Dedifferentiated amniotic fluid mesenchymal stem cell (primary cell): ENCODE results near the gene FGFR2.

ENCODE experiments used
- DNase-seq: peaks from one replicate; pipeline ENCODE4 v3.0.0-alpha.2; 2016; ENCODE audit errors: extremely low spot score

Gene FGFR2

GRCh38 chr10:121610798-121611323 is 12.6 kb upstream of the FGFR2 start:
- no peak for DNase-seq

DNA sequence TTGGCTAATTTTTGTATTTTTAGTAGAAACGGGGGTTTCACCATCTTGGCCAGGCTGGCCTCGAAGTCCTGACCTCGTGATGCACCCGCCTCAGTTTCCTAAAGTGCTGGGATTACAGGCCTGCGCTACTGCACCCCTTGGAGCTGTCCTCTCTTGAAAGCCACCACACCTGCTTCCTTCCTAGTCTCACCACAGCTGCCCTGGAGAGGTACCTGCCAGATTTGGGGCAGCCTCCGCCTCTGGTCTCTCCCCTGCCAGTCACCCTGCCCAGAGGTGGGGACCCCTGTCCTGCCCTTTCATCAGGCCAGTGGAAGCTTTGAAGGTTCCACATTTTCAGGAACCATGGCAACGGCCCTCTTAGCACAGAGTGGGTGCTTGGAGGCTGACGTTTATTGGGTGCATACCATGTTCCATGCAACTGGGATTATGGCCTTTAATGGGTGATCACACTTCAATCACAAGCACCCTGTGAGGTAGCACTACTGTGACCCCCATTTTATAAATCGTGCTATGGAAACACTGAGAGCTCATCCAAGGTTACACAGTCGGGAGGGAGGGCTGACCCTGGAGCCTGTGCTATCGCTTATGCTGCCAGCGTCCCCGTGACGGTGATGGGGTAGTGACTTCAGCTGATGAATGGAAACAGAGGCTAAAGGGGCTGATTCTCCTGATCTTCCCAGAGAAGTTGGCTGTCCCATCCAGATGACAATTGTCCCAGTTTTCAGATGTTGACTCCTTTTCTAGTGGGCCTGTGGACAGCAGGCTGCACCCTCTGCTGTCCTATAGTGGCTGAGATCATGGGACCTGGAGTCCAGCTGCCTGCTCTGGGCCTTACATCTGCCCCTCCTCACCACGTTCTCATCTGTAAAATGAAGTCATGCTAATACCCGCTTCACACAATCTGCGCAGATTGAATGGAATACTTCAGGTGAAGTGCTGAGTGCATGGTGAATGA is 11.5 kb upstream of the FGFR2 start:
- no peak for DNase-seq

DNA sequence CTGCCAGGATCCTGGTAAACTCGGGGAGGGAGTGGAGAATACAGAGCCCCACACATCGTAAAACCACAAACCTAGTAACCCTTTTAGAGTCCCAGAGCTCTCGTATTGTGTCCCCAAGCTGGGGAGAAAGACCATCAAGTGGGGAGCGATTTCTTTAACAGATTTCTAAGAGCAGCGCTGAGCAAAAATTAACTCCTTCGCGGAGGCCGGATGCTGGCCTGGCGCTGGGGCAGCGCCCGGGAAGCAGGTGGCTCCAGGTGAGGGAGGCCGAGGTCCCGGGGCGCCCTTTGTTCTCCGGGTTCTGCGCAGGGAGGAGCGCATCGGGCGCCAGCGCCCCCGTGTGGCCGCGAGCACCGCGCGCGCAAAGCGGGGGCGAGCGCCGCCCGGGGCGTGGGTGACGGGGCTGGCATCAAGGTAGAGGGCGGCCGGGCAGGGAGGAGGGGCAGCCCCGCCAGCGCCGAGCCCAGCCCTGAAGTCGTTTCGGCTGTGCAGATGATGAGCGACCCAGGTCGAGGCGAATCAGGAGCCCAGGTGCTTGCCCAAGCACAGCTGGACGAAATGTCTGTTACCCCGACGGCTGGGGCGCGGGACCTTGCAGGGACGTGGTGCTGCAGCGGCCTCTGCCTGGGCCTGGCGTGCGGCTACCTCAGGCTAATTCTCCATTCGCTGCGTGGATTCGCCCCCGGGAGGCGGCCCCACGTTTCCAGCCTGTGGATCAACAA is 10.4 kb upstream of the FGFR2 start:
- DNase-seq, result no peak

DNA sequence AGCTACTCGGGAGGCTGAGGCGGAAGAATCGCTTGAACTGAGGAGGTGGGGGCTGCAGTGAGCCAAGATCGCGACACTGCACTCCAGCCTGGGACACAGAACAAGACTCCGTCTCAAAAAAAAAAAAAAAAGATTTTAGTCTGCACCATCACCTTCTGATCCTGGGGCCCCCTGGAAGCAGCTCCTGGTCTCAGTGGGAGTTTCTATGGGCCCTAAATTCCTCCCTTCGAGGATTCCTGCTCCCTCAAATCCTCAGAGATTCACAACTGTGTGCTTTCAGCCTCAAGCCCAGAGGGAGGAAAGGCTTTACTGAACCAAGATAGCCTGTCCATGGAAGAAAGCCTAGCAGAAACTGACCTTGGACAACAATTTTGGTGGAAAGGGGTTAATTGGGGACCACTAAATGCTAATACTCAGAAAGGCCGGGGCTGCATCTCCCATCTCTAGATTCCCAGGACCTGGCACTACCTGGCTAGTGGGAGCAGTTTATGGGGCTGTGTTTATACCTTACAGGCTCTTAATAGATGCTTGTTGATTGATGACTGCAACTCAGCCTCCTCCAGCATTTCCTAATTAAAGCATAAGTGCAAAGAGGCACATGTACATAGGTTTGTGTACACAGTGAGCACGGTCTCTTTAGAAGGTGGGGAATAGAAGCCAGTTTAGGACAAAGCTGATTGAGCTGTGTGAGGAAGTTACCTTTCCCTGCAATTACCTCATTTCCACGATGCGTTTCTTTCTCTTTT is 9.2 kb upstream of the FGFR2 start:
- DNase-seq, result no peak

DNA sequence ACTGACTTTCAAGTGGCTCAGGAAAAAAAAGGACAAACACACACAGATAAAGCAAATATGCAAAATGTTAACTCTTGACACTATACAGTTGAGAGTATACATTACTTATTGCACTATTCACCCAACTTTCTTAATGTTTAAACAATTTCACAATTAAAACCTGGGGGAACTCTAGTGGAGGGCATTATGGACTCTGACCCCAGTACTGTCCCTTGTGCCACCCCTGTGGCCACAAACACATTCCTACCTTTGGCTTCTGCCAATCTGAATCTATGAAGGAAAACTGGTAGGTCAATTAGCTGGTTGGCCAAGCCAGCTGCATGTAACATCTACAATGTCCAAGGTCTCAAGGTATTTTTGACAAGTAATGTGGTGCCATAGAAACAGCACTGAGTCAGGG is 7.5 kb upstream of the FGFR2 start:
- DNase-seq, result no peak

DNA sequence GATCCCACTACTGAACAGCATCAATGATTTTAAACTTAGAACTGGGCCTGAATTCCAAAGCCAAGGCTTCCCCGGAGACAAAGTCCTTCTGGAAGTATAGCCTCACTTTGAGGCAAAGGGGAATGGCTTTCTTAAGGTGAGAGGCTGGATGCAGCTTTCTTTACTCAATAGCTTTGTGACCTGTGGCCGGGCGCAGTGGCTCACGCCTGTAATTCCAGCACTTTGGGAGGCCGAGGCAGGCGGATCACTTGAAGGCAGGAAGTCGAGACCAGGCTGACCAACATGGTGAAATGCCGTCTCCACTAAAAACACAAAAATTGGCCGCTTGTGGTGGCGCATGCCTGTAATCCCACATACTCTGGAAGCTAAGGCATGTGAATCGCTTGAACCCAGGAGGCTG is 3.2 kb upstream of the FGFR2 start:
- no peak for DNase-seq

DNA sequence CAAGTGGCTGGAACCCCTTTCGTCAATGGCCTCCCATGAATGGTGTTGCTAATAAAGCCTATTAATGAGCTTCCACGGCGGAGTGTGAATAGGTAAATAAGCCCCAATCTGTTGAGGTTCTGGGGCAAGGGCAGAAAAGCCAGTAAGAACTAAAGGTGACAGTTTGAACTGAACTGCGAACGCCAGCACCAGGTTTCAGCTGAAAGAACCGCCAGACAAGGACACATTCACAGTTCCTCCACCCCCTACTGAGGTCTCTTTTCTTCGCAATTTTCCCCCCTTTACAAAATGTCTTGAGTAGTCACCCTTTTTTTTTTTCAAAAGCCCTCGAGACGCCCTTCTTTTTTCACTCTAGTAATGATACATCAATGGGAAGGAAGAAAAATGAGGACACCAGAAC is 2.4 kb upstream of the FGFR2 start:
- DNase-seq, result no peak

GRCh38 chr10:121599947-121600346 is 1.7 kb upstream of the FGFR2 start:
- DNase-seq, result no peak

DNA sequence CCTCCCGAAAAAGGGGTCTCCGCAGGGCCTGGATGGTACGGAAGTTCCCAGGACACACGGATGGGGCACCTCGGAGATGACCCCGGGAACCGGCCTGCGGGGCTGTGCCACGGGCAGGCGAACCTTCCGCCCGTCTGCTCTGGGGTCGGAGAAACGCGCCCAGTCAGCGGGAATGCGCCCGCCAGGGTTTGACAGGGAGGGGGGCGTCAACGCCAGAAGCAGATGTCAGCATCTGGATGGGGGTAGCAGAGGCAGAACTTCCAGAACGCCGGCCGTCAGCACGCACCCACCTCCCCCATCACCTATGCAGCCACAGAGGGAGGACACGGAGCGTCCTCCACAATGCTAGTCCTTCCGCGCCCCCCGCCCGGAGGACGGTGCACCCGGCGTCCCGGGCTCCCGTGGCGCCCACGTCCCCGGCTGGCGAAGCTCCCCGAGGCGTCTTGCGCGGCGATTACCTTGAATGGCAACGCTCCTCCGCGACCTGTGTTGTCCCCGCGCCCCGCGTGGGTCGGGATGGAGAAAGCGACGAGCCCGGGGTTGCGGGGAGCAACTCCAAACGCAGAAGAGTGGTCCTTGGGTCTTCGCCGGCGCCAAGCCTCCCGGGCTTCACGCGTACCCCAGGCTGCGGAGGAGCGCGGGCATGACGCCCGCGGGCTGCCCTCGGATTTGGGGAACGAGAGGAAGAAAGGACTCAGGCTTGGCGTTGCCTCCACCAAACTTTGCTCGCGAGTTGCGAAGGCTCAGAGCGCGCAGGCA is 561 bp downstream of the FGFR2 start:
- no peak for DNase-seq

DNA sequence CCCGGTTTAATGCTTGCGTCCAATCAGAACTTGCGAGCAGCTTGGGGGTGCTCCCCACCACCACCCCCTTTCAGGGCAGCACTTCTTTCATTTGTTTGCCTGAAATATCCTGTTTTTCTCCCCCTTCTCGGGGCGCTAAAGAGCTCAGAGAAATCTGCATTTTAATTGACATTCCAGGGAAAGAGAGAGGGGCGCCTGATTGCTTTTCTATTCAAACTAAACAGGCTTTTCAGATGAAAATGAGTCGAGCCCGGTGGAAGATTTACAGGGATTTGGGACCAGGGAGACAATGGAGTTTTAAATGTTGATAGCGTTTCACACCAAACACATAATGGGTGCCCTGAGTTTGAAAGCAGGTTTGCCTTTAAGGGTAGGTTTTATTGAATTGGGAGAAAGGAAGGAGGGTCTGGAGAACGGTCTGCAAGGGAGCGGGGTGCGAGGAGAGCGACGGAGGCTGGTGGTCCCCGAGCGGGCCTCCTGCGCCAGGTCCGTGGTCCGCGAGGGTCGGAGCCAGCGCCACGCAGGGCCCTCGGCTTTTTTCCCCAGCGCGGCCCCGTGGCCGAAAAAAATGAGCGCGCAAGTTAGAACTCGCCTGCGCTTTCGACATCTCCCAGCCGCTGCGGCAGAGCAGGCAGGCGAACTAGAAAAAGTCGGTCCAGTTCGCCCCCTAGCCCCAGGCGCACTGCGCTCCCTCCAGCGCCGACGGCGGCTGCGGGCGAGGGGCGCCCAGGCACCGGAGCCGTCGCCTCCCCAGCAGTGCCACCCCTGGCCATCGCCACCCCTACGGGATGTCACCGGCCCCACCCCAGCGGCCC is 1.3 kb downstream of the FGFR2 start:
- DNase-seq, result no peak

GRCh38 chr10:121595806-121596688 is 2.2 kb downstream of the FGFR2 start:
- DNase-seq, result no peak

DNA sequence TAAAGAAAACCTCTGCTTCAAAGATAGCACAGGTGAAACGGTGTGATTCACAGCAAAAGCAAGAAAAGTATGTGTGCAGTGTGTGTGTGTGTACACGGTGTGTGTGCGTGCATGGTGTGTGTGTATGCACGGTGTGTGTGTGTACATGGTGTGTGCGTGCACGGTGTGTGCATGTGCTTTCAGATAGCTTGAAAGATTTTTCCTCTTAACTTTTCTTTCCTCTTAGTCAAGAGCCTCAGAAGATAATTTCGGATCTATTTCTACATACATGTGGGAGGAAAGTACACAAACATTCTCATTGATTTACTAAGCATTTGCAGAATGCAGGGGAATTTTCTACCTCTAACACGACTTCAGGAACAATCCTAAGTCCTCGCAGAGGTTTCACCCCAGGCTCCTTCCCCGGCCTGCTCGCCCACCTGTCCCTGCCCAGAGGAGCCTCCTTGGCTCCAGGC is 2.9 kb downstream of the FGFR2 start:
- DNase-seq, result no peak

DNA sequence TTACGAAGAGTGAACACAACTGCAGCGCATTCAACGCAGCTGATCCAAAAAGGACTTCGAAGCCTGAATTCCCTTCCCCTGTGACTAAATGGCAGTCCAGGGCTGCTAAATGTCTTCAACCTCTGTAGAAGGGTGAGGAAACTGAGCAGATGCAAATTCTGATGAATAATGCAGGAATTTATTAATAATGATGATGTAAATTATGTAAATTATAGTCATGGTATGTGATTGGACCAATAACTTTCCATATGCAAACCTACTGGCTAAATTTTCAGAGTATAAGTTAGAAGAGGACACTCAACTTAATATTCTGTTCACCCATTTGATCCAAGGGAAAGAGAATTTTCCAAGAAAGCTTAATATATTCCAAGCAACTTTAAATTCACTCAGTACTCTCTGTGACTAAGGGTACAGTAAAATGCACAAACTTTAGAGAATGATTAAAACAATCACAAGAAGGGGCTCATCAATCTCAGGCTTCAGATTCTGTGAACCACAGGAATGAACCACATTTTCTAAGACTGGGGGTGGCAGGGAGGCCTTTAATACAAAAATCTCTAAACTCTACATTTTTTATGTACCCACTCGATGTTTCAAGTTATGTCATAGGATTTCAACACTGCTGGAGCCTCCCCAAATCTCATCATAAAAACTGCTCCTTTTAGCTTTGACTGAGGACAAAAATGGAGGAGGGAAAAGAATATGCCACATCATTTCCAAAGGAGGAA is 3.5 kb downstream of the FGFR2 start:
- DNase-seq, result no peak

DNA sequence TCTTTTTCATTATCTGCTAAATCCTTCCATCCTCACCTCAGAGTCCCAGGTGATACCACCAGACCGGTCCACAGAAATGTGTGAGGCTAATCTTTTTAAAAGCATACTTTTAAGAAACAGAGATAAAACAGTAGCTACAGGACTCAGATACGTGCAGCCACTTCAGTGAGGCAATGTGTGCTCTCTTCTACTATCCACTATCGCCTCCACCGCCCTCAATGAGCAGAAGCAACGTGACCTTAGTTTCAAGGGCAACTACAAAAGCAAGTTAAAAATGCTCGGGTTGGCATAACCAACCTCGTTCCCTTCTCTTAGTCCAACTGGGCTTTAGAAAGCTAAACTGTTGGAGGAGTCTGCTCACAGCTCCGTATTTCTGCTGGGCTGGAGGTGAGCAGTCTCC is 4.2 kb downstream of the FGFR2 start:
- no peak for DNase-seq

GRCh38 chr10:121593281-121594075 is 4.8 kb downstream of the FGFR2 start:
- no peak for DNase-seq

GRCh38 chr10:121592155-121592890 is 5.9 kb downstream of the FGFR2 start:
- no peak for DNase-seq

GRCh38 chr10:121591186-121591585 is 7.1 kb downstream of the FGFR2 start:
- no peak for DNase-seq
